Activated CD4-positive, alpha-beta T cell treated with anti-CD3 and anti-CD28 coated beads, Interleukin-2, Interleukin-6, amounts not matched to agents 100 ng/mL and 50 ng/mL, durations not matched to agents 16 hours and 8 hours (primary cell): ENCODE measurements around the gene B3GNT7.
"Not testable (repeated sequence)": the region's sequence is repeated elsewhere in the genome, so short reads cannot be mapped to it uniquely, and the experiment has no call there.

ENCODE experiments used
- DNase-seq: peaks from one replicate; pipeline ENCODE4 v3.0.0-alpha.2; 2020

Gene B3GNT7

DNA sequence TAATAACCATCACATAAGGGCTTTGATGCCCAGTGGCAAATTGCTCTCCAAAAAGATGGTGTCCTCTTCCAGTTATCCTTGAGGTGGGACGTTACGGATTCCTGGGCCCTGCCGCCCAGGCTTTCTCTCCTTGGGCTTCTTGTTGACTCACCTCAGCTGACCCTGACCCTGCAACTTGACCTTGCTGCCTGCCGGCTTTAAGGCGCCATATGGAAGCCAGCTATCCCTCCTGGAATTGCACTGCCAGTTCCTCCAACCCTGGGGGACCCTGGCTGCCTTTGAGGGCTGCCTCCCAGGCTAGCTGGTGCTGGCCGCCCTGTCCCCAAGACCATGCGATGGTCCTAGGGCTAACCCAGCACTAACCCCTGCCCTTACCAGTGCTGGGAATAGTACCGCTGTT is 28.3 kb upstream of the B3GNT7 start:
- DNase-seq: no peak

DNA sequence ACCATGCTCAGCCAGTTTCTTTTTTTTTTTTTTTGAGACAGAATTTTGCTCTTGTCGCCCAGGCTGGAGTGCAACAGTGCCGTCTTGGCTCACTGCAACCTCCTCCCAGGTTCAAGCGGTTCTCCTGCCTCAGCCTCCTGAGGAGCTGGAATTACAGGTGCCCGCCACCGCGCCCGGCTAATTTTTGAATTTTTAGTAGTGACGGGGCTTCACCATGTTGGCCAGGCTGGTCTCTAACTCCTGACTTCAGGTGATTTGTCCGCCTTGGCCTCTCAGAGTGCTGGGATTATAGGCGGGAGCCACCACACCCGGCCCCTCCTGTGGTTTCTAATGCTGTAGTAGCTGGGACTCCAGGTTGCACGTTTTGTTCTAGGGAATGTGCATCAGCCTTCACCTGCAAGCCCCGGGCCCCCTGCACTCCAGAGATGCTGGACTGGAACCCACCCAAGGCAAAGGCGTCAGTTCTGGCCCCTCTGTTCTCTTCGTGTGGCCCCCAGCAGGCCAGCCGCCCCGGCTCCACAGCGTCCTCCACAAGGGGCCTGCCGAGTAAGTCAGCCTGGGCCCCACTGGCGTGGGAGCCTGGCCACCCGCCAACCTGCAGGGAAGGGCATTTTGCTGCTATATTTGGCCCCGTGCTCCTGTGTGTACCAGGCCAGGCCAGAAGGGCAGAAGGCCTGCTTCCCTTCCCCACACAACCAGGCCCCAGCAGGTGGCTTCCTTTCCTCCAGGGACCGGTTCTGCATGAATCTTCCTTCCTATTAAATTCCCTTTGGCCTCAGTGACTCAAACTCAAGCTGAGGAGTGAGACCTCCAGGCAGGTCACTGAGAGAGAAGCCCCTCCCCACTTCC is 25.7 kb upstream of the B3GNT7 start:
- DNase-seq: no peak

DNA sequence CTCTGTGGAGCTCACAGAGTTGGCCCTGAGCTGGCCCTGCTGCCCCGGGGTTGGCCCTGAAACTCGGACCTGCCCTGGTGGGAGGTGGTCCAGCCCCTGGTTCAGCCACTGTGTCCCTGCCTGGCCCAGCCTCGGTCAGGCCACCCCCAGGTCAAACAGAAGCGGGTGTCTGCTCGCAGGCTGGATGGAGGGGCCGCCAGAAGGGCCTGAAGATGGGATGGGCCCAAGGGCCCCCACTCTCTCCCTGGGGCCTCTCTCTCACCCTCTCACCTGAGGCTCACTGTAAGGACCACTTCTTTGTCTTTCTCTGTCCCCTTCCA is 25.1 kb upstream of the B3GNT7 start:
- DNase-seq: no peak

DNA sequence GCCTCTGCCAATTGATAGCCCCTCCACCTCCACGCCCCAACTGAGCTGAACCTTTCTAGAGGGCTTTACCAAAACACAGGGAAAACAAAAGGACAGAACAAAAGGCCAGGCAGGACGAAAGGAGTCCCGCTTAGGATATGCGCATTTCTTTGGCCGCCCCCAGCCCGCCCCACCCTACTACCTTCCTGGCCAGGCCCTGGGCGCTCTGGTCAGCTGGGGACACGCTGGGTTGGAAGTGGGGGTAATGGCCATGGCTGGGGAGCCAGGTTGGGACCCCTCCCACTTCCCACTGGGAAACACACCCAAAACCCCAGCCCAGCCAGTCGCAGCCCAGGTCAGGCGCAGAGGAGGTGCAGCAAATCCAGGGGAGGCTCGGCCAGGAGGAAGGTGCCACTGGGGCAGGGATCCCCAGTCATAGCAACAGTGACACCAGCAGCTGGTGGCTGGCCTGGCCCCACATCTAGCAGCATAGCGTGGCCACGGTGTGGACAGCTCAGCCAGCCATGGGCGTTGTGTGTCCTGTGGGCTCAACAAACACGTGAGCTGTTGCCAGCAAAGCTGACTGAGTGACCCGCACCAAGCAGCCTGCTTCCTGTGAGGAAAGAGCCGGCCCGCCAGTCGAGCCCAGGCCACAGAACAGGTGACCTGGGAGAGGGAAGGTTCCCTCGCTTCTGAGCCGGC is 24.6 kb upstream of the B3GNT7 start:
- DNase-seq: no peak

DNA sequence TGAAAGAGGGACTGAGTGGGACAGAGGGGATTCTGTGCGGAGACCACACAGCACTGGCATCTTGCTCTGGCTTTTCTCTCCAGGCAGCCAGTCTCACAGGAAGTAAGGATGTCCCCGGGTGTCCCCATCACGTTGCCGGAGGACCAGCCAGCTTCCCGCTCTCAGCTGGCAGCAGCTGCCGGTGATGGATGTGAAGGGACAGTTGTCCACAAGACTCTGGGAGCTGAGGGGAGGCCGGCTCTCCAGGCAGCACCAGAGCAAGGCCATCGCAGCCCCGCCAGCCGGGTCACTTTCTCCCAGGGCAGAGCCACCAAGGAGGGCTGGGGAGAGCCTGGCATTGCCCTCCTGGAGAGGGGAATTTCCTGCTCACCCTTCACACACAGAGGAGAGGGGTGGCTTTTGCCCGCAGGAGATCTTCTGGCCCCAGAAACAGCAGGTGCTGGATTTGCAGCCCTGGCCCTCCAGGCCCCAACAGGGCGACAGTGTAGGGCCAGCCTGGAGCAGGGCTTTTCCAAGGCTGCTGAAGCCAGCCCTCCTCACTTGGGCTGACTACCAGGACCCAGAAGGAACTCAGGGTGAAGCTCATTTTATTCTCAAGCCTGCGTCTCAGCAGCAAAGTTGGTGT is 24.0 kb upstream of the B3GNT7 start:
- DNase-seq: no peak

DNA sequence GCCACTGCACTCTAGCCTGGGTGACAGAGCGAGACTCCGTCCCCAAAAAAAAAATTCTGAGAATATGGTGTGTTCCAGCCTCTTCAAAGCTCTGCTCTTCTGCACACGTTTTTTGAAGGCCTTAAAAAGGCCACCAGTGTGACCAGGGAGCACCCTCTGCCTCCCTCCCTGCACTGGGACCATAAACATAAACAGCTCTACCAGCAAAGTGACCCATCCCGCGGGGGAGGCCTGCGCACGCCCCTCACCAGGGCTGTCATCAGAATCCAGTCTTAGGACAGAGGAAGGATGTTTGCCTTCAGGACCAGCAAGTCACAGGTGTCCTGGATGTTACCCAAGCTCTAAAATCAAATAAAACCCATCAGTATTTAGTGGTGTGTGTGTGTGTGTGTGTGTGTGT is 23.2 kb upstream of the B3GNT7 start:
- no peak for DNase-seq

DNA sequence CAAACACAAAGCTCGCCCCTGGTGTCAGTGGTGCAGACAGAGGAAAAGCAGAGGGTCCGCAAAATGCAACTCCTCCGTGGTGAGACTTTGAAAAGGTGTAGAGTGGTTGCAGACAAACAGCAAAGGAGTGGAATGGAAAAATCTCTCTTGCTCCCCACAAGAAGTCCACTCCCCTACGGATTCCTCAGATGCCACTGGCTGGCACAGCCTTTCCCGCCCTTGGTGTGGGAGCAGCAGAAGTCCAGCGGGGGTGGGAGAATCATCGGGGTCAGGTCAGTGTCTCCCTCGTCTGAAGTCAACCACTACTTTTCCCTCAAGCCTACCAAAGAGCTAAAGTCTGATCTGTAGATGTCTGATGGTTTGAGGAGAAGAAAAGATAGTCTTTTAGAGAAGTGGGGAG is 22.3 kb upstream of the B3GNT7 start:
- DNase-seq: no peak

DNA sequence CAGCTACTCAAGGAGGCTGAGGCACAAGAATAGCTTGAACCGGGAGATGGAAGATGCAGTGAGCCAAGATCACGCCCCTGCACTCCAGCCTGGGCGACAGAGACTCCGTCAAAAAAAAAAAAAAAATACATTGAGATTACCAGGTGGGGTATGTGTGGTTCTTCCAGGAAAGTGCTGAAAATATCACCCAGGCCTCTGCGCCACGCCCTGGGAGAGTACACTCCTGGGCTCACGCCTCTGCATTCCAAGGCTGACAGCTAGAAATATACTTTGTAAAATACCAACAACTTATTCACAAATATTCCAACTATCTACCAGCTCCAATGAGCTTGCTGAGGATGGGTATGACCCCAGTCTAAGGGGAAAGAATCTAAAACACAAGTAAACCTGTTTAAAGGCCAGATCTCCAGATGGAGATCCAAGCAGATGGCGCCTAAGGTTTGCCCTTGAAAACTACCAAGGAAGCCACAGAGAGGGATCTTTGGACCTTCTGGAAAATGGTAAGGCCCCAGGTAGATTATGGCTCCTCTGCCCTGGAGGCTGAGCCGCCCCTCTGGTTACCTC is 21.6 kb upstream of the B3GNT7 start:
- no peak for DNase-seq

DNA sequence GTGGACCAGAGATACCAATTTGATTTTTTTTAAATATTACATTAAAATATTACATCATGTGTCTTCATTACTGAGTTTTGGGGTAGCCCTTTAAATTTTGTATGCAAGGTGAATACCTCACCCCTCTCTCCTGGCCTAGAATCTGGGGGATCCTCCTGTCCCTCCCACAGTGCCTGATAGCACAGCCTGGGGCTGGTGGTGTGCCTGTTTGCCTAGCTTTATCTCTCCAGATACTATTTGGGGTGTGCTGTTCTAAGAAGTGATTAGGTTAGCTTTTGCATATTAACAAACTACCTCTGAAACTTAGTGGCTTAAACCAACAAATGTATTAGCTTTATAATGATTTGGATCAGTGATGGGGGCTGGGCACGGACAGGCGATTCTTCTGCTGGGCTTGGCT is 20.7 kb upstream of the B3GNT7 start:
- no peak for DNase-seq

DNA sequence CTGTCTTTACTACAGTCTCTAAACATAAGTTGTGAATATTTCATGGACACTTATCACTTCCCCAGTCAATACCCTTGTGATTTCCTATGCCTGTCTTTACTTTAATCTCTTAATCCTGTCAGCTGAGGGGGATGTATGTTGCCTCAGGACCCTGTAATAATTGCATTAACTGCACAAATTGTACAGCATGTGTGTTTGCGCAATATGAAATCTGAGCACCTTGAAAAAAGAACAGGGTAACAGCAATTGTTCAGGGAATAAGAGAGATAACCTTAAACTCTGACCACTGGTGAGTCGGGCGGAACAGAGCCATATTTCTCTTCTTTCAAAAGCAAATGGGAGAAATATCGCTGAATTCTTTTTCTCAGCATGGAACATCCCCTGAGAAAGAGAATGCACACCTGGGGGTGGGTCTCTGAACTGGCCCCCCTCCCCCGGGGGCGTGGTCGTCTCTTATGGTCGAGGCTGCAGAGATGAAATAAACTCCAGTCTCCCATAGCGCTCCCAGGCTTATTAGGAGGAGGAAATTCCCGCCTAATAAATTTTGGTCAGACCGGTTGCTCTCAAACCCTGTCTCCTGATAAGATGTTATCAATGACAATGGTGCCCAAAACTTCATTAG is 19.4 kb upstream of the B3GNT7 start:
- DNase-seq: not testable (repeated sequence)

DNA sequence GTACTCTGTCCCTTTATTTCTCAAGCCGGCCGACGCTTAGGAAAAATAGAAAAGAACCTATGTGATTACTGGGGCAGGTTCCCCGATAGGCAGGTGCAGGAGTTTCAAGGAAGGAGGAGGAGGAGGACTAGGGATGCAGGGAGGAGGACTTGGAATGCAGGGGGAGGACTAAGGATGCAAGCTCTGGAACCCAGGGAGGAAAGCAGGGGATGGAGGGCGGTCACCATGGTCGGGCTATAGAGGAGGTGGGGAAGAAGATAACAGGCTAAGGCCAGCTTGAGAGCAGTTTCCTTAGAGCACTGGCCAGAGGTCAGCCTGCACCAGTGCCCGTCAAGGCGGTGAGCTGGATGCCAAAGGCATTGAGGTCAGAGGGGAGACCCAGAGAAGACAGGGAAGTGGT is 18.7 kb upstream of the B3GNT7 start:
- no peak for DNase-seq

DNA sequence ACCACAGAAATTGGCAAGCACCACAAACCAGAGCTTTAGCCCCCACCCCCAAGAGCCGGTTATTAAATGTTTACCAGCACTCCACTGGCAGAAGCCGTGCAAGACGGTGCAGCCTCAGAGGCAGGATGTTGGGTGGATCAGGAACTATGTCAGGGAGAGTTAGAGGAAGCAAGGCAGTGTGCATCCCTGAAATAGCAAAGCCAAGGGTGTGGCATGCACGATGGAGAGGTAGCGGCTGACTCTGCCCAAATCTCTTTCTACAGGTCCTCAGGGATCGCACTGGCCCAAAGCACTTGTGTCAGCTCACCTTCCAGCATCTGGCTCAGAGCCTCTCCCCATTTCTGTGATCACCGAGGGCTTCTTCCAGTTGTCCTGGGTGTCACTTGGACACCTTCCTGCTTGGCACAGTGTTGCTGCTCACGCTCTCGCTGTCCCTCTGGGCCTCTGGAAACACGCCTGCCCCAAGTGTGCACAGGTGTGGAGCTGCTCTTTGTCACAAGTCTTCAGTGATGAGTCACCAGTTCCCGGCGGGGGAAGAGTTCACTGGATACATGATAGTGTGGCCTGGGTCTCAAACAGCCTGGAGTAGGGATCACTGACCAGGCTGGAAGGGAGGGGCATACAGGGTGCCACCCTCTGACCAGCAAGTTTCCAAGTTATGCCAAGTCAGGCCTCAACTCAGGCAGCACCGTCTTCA is 17.3 kb upstream of the B3GNT7 start:
- no peak for DNase-seq

DNA sequence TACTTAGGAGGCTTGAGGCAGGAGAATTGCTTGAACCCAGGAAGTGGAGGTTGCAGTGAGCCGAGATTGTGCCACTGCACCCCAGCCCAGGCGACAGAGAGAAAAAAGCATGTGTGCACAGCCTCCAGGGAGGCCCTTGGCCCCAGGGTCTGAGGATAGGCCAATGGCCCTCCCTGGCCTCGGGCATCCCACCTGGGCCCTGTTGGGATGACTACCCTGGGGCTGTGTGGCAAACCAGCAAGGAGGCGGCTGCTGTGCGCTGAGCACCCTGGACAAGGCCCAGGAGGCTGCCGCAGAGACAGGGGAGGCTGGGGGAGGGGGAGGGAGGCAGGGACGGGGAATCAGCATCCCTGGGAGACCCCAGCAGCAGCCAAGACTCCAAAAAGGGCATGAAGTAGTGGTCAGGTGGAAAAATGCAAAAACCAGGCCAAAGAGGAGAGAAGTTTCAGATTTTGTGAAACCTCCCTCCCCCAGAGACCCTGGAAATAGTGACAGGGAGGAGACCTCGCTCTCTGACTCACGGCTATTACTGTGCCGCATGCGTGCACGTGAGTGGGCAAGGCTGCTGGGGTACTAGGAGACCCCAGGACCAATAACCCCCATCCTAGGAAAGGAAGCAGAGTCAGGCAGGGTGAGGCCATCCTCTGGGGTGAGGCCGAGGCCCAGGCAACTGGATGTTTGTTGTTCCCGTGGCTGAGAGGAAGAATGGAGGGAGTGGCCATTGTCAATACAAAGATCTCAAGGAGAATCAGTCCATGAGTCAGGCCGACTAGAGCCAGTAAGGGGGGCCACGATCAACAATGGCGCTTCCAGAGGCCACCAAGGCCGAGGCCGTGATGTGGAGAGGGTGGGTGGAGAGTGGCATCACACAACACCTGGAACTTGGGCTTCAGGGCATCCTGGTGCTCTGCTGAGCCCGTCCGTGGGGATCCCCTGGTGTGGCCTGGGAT is 16.0 kb upstream of the B3GNT7 start:
- no peak for DNase-seq

DNA sequence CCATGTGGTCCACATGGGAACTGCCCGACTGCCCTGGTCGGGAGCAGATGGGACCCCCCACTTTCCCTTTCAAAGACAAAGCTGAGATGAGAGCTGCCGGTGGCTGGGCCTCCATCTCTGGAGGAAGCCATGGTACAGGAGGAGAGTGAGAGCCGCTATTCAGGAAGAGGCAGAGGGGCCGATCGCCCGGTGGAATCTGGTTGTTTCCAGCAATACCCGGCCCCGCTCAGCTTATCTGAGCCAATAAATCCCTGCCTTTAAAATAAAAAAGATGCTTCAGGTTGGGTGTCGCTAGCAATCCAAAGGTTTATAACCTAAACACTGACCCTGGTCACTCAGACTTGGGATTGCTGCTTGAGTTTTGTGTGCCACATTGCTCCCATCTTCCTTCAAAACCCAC is 15.2 kb upstream of the B3GNT7 start:
- no peak for DNase-seq

DNA sequence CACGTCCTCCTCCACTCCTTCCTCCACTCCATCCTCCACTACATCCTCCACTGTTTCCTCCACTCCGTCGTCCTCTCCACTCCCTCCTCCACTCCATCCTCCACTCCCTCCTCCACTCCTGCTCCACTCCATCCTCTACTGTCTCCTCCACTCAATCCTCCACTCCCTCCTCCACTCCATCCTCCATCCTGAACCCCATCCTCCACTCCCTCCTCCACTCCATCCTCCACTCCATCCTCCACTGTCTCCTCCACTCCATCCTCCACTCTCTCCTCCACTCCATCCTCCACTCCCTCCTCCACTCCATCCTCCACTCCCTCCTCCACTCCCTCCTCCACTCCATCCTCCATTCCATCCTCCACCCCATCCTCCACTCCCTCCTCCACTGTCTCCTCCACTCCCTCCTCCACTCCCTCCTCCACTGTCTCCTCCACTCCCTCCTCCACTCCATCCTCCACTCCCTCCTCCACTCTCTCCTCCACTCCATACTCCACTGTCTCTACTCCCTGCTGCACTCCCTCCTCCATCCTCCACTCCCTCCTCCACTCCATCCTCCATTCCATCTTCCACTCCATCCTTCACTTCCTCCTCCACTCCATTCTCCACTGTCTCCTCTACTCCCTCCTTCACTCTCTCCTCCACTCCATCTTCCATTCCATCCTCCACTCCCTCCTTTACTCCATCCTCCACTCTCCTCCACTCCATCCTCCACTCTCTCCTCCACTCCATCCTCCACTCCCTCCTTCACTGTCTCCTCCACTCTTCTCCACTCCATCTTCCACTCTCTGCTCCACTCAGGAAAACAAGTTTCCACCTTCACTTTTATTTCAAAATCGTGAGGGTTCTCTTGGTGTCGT is 14.3 kb upstream of the B3GNT7 start:
- no peak for DNase-seq

DNA sequence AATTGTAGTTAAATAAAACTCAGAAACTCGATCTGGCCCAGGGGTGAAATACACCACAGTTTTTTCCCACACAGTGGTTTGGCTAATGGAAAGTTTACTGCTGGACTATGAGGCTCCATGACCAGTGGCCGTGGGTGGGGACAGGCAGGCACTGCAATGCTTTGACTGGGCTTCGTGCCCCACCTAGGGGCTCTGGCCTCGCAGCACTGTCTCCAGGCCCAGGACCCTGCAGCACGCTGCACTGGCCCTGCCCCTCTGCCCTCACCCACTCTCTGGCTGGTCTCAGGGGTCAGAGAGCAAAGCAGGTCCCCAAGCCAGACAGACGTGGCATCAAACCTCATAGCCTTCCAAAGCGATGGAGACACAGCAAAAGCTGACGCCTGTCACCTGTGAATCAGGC is 13.4 kb upstream of the B3GNT7 start:
- DNase-seq: no peak

DNA sequence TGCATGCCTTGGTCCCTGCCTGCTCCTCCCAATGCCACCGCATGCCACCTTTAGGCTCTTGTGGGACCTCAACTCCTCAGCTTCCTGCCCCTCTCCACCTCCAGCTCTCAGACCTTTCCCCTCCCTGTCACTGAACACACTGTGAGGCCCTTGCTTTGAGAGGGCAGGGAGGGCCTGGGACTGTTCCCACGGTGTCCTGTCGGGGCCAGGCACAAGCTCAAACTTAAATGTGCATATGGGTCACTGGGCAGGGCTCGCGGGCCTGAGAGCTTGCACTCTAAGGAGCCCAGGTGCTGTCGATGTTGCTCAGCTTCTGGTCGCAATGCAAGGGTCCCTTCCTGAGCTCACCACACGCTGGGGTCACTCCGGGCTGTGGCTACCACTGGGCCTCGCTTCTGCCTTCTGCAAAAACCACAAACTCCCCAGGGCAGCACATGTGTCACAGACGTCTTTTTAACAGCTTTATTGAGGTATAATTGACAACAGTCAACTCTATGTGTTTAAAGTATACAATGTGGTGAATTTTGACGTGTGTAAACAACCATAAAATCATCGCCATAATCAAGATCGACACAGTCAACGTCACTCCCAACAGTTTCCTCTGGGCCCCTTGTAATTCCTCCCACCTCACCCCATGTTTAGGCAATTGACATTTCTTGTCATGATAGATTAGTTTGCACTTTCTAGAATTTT is 11.9 kb upstream of the B3GNT7 start:
- no peak for DNase-seq

DNA sequence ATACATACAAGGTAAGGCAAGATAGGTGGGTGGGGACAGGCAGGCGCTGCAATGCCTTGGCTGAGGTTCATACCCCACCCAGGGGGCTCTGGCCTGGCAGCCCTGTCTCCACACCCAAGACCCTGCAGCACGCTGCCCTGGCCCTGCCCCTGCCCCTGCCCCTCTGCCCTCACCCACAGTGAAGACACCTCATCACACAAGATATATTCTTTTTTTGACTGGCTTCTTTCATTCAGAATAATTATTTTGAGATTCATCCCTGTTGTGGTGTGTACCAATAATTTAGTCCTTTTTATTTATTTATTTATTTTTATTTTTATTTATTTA is 11.4 kb upstream of the B3GNT7 start:
- DNase-seq: no peak

DNA sequence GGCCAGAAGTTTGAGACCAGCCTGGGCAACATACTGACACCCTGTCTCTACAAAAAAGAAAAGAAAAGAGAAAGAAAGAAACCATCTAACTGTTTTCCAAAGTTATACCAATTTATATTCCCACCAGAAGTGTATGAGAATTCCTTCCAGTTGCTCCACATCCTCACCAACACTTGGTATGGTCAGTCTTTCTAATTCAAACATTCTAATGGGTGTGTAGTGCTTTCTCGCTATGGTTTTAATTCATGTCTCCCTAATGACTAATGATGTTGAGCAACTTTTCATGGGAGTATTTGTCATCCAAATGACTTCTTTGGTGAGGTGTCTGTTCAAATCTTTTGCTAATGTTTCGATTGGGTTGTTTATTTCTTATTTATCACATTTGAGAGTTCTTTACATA is 10.5 kb upstream of the B3GNT7 start:
- DNase-seq: no peak

DNA sequence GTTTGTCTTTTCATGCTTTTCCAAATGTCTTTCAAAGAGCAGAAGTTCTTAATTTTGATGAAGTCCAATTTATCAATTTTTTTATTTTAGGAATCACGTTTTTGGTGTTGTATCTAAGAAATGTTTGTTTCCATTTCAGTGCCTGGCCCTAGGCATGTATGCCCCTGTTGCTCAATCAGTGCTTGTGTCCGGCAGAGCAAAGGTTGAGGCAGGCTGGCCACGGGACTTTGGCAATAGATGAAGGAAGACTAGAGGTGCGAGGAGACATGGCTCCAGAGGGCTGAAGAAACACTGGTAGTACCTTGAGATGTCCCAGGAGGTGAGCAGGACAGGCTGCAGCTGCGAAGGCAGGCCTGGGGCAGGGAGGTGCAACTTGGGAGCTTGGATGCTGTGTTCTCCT is 10.1 kb upstream of the B3GNT7 start:
- DNase-seq: no peak
